Hepatocyte (in vitro differentiated cells): ENCODE data around the gene COL8A2.

ENCODE experiments used
- CTCF ChIP-seq: fragments of 200-600 bp; sonication (generic); IDR thresholded peaks from 2 replicates; pipeline ENCODE4 v1.5.1; 2016; ENCODE audit warnings: antibody characterized with exemption, mild to moderate bottlenecking; ENCODE audit not compliant: poor library complexity
- EZH2 ChIP-seq: fragments of 200-600 bp; sonication (generic); IDR thresholded peaks from 2 replicates; pipeline ENCODE4 v1.6.1; 2016; ENCODE audit warnings: antibody characterized with exemption, mild to moderate bottlenecking, borderline replicate concordance
- EZH2phosphoT487 ChIP-seq: fragments of 200-600 bp; sonication (generic); IDR thresholded peaks from one replicate; pipeline ENCODE4 v1.6.1; 2018; ENCODE audit warnings: antibody characterized with exemption, mild to moderate bottlenecking, low read depth, moderate library complexity; ENCODE audit not compliant: unreplicated experiment, severe bottlenecking

- no peak for TF ChIP-seq CTCF
- no peak for TF ChIP-seq EZH2
- TF ChIP-seq EZH2phosphoT487 = no peak
These were observed 8.5 kb upstream of the COL8A2 start for GRCh38 chr1:36133484-36133883.
